ENCODE data around the gene CRACDL. TPM values are rescaled to one million over a fixed set of nuclear protein-coding genes. Genes with fewer than 3 reads are reported as not detected.
A peak's percentile ranks its signal among the peaks of the same experiment; 100 is the strongest.

CRACDL gene
- total RNA-seq, 6 experiments from 2014 or later = not detected

DNA sequence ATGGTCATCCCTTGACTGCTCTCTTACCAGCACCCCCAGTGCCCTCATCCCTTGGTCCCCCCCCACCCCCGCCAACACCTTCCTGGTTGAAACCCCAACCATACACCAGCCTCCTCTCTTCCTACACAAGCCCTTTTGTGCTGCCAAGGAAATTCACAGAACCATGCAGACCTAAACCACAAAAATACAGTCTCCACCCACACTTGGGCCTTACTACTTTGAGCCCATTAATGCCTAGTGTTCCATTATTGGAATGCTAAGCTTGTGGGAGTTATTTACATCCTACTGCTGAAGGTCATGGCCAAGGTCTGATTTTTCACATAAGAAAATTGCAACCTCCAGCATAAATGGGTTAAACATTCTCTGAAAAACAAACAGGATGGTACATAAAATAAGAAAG is 4.1 kb upstream of the CRACDL start:
- Mint-ChIP-seq H3K36me3 (ENCODE audit: low read depth) (no peaks in the 10 kb centered on the region), H3K4me1 (ENCODE audit: low read depth) (no peaks in the 10 kb centered on the region), H3K27ac (no peak overlapping the region), H3K27me3 (ENCODE audit: insufficient read depth) (peaks cover 37% of the 10 kb centered on the region), H3K9me3 (no peaks in the 10 kb centered on the region), H3K4me3 (no peak overlapping the region)
- TF ChIP-seq, protein P1, sequence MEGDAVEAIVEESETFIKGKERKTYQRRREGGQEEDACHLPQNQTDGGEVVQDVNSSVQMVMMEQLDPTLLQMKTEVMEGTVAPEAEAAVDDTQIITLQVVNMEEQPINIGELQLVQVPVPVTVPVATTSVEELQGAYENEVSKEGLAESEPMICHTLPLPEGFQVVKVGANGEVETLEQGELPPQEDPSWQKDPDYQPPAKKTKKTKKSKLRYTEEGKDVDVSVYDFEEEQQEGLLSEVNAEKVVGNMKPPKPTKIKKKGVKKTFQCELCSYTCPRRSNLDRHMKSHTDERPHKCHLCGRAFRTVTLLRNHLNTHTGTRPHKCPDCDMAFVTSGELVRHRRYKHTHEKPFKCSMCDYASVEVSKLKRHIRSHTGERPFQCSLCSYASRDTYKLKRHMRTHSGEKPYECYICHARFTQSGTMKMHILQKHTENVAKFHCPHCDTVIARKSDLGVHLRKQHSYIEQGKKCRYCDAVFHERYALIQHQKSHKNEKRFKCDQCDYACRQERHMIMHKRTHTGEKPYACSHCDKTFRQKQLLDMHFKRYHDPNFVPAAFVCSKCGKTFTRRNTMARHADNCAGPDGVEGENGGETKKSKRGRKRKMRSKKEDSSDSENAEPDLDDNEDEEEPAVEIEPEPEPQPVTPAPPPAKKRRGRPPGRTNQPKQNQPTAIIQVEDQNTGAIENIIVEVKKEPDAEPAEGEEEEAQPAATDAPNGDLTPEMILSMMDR (IDR thresholded peaks at IDR 0.05) = no peak
- DNase-seq = no peak

DNA sequence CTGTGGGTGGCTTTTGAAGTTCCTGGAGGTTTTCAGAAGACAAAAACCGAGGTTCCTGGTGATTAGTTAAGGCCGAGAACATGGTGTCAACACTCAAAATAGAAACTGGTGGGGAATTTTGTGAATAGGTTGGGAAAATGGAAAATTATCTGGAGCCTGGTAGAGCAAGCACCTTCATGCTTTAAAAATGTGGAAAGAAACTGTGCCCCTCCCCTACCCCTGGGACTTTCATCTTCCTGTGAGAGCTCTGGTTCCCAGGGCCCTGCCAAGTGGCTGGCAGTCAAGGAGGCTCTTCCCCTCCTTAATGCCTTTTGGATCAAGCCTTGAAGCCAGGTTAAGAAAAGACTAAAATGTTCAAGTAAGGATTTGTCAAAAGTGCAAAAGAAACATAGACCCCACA is 1.9 kb upstream of the CRACDL start:
- TF ChIP-seq, protein P1 (IDR thresholded peaks at IDR 0.05) = no peak
- Mint-ChIP-seq H3K4me3 (no peak overlapping the region), H3K9me3 (no peaks in the 10 kb centered on the region), H3K27me3 (ENCODE audit: insufficient read depth) (peaks cover 59% of the 10 kb centered on the region), H3K4me1 (ENCODE audit: low read depth) (no peaks in the 10 kb centered on the region), H3K36me3 (ENCODE audit: low read depth) (no peaks in the 10 kb centered on the region), H3K27ac (no peak overlapping the region)
- DNase-seq = no peak

DNA sequence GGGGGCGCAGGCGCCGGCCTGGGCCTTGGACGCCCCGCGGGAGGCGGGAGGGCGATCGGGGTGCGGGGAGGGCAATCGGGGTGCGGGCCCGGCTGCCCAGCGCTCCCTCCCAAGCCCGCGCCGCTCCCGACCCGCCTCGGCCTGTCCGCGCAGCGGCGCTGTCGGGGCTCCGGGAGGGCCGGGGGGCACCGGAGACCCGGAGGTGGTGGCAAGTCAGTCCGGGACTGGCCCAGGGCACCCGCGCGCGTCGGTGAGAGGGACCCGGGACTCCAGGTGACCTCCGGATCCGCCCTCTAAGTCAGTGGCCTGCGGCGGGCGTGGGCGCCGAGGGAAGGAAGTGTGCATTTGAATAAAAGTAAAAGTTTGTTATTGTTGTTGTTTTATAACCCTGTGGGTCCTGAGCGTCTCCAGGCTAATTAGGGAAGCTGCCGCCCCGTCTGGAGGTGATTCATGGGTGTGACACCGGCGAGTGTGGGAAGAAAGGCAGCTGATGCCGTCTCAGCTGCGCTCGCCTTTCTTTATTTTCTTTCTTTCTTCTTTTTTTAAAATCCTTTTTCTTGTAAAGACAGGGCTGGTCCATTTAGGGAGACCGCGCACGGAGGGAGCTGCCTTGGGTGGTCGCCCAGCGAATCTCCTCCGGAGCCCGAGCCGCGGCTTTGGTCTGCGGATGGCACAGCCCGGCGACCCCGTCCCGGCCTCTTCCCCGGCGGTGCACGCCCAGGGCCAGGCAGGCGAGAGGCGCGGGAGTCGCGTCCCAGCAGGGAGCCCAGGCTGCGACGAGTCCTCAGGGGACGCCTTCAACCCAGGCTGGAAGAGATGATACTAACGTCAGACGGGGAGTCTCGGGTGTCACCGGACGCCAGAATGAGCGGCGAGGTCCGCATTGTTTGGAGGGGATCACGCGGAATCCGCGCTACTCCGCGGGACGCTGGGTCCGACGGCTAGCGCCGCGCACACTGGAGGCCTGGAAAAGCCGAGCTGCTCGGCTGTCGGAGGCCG is 627 bp upstream of the CRACDL start:
- no peak for DNase-seq
- Mint-ChIP-seq H3K4me1 (ENCODE audit: low read depth) (no peaks in the 10 kb centered on the region), H3K27me3 (ENCODE audit: insufficient read depth) (peaks cover 68% of the 10 kb centered on the region), H3K9me3 (no peaks in the 10 kb centered on the region), H3K4me3 (no peak overlapping the region), H3K27ac (no peak overlapping the region), H3K36me3 (ENCODE audit: low read depth) (no peaks in the 10 kb centered on the region)
- TF ChIP-seq, protein P1 (IDR thresholded peaks at IDR 0.05) = no peak

DNA sequence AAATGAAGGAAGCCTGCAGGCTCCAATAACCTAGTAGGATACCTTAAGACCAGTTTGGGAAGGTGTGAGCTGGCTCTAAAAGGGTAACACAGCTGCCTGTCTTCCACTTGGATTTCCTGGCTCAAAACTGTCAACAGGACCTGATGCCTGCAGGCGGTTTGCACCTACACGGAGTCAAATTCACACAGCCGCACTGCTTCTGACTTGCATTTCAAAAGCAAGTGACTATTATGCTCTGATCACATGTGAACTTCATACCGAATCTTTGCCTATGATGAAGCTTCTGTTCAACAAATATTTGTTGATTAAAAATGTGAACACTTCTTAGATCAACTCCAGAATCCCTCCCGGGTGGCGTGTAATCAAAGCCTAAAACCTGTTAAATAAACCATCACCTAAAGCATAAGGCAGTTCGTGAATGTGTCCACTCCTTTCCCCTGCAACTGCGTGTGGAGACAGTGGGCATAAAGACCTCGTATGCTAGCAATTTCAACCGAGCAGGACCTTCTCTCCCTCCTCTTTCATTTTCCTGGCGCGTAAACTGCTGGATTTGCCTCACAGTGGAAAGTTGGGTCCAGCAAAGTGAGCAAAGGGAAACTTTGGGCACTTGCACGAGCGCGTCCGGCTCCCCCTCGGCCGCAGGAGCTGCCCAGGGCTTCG is 784 bp downstream of the CRACDL start:
- Mint-ChIP-seq H3K9me3 (no peaks in the 10 kb centered on the region), H3K36me3 (ENCODE audit: low read depth) (no peaks in the 10 kb centered on the region), H3K27ac (no peak overlapping the region), H3K27me3 (ENCODE audit: insufficient read depth) (peaks cover 69% of the 10 kb centered on the region), H3K4me3 (peak overlapping the region; percentile 19; the same call in 1 of the 2 replicates), H3K4me1 (ENCODE audit: low read depth) (no peaks in the 10 kb centered on the region)
- DNase-seq = no peak
- TF ChIP-seq, protein P1 (IDR thresholded peaks at IDR 0.05) = no peak

DNA sequence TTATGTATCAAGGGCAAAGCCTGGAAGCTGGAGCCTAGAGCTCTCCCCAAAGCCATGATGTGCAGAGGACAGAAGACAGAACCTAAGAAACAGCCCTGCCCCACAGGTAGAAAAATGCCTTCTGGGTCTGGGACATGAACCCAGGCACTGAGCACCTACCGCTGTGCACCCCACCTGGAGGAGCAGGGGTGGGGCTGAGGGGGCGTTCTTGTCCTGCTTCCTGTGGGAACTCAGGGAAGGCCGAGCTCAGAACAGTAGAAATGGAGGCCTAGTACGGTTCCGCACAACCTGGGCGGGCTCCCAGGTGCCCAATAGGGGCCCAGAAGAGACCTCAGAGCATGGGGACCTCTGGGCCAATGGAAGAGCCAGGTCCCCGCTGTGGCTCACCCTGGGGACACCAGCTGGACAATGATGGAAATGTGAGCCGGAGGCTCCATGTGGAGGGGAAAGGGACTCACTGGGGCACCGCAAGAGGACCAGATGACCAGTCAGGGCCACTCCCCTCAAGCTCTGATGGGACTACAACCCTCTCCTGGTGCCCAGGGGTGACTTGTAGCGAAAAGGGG is 3.2 kb downstream of the CRACDL start:
- H3K27me3 Mint-ChIP-seq (ENCODE audit: insufficient read depth) = peaks cover 64% of the 10 kb centered on the region
- DNase-seq = no peak
- TF ChIP-seq, protein P1 (IDR thresholded peaks at IDR 0.05) = no peak
- no peak overlapping the region for H3K4me3 Mint-ChIP-seq
- no peaks in the 10 kb centered on the region for H3K4me1 Mint-ChIP-seq (ENCODE audit: low read depth)
- no peaks in the 10 kb centered on the region for H3K9me3 Mint-ChIP-seq
- no peaks in the 10 kb centered on the region for H3K36me3 Mint-ChIP-seq (ENCODE audit: low read depth)
- H3K27ac Mint-ChIP-seq = no peak overlapping the region
